Measurements from ENCODE around the gene SLAMF1. TPM values are rescaled to one million over a fixed set of nuclear protein-coding genes. Genes with fewer than 3 reads are reported as not detected.
"Not testable (repeated sequence)": the region's sequence is repeated elsewhere in the genome, so short reads cannot be mapped to it uniquely, and the experiment has no call there.

The SLAMF1 gene, protein sequence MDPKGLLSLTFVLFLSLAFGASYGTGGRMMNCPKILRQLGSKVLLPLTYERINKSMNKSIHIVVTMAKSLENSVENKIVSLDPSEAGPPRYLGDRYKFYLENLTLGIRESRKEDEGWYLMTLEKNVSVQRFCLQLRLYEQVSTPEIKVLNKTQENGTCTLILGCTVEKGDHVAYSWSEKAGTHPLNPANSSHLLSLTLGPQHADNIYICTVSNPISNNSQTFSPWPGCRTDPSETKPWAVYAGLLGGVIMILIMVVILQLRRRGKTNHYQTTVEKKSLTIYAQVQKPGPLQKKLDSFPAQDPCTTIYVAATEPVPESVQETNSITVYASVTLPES
- total RNA-seq: 0.20 TPM

DNA sequence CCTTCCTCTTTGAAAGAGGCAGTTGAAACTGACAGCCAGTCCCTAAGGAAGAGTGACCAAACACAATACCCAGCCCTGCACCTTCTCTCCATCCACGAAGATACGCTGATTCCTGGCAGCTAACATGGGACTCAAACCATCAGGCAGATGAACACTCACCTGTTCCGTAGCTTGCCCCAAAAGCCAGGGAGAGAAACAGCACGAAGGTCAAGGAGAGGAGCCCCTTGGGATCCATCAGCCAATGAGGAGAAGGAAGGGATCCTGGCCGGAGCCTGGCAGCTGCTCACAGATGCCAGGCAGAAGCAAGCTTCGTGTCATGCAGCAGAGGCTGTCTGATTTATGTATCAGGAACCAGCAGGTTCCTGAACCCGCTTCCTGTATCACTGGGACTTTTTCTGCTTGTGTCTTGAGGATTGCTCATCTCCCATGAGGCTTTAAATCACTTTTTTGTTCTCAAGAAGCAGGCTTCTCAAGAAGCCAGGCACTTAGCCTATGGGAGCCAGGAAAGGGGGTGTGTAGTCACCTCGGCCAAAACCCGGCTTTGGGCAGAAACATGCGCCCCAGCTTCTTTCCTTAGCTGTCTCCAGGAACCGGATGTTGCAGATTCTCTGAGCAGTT is at the start of gene SLAMF1:
Gene SLAMF1, minus strand, starts transcription at position 334 of the 618 bp plus-strand sequence. Its CDS starts 99 bp downstream, at position 235.
- no peak for DNase-seq

DNA sequence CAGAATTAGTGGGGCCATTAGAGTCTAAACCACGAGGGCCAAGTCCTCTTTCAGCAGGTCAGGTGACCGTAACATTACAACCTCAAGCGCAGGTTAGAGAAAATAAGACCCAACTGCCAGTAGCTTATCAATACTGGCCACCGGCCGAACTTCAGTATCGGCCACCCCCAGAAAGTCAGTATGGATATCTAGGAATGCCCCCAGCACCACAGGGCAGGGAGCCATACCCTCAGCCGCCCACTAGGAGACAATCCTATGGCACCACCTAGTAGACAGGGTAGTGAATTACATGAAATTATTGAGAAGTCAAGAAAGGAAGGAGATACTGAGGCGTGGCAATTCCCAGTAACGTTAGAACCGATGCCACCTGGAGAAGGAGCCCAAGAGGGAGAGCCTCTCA is 45.5 kb upstream of the SLAMF1 start:
- not testable (repeated sequence) for DNase-seq

DNA sequence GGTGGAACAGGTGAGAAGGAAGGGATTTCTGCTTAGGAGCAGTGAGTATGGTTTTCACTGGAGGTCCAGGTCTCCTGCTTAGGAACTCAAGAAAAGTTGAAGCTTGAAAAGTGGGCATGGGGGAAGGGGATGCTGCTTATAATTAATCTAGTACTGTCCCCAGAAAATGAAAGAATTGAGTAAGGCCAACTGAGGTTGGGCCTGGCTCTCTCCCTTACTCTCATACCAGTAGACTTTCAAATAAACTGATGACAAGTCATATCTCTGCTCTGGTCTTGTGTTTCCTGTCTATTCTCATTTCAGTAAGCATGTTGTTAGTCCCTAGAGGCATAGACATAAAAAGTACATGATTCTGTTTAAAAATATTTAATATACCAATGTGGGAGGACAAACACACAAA is 38.4 kb upstream of the SLAMF1 start:
- DNase-seq: no peak

DNA sequence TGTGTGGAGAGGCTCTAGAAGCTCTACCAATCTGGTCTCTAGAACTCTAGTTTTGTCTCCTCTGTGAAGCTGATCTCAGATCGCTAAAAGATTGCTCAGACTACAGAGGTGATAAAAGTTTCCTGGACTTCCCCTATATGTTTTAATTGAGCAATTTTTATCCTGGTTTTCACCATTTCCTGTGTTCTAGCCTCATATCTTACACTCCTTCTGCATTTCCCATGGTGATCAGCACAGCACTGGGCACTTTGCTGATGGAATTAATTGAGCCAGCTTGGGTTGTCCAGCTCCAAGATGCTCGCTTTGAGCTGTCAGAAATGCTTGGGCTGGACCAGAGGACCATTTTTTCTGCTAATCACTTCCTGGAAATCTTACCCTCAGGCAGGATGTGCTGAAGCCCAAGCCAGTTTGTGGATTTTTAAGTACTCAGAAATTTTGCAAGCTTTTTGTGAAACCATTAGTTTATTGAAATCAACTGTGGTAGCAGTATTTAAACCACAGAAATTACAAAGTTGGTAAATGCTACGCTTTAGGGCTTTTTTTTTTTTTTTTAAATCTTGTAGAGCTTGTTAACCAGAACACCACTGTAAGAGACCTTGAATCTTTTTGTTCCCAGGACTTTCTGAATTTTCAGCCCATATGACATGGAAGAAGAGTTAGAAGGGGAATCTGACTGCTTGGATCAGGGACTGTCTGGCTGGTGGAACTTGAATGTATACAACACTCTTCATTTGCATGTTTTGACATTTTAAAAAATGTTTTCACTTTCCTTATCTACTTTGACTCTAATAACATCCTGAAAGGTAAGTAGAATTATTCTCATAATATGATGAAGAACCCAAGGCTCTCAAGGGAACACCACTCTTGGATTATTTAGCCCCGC is 36.4 kb upstream of the SLAMF1 start:
- DNase-seq: no peak

DNA sequence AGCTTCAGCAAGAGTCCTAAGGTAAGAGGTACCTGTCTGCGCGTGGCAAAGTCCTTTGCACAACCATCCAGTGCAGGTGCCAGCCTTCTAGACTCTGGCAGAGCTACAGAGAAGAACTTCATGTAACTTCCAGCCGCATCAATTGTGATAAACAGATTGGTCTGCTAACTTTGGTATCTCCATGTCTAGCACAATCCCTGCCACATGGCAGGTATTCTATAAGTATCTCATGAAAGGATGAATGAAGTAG is 35.0 kb upstream of the SLAMF1 start:
- DNase-seq: no peak

DNA sequence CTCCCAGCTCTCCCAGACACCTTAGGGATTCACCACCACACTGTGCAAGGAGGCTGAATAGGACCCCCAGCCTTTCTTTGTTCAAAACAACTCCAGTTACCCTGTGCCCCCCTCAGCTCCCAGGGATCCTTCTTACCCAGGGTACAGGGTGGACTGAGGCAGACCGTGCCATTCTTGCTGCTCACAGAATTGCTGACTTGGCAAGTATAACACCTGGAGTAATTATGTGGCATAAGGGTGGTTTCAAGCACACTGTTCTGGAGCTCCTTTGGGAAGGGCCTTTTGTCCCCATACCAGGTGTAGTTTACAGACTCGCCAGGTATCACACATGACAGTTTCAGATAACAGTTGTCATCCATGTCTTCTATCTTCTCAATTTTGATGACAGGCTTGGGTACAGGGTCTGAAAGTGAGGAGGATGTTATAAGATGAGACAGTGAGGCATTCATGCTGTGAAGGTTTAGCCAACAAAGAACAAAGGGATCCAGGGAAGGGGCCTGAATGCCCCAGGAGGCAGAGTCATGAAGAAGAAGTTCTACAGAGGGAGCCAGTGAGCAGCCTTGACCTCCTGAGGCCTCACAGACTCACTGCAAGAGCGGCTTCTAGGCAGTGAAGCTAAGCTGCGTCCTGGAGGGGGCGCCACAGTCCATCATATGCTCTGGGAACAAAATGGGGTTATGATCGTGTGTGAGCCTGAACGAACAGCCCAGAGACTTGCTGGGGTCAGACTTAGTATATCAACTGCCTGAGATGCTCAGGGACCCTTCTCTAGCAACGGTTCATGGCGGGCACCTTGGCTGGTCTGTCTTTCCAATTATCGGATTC is 34.4 kb upstream of the SLAMF1 start:
- peak; percentile 2 for DNase-seq

DNA sequence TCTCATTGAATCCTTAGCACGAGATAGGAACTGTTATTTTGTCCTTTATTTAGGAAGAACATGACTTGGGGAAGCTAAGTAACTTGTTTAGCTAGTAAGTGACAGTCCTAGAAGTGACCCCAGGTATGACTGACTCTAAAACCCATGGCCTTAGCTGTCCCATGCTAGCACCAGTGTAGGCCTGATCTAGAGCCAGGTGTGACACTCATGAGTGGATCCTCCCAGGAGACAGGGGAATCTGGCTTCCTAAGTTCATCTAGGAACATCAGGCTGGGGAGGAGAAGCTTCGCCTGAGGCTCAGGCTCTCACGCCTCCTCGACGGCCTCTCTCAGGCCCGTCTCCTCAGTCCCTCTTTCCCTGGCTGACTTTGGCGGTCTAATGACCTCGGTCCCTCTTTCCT is 33.6 kb upstream of the SLAMF1 start:
- no peak for DNase-seq

DNA sequence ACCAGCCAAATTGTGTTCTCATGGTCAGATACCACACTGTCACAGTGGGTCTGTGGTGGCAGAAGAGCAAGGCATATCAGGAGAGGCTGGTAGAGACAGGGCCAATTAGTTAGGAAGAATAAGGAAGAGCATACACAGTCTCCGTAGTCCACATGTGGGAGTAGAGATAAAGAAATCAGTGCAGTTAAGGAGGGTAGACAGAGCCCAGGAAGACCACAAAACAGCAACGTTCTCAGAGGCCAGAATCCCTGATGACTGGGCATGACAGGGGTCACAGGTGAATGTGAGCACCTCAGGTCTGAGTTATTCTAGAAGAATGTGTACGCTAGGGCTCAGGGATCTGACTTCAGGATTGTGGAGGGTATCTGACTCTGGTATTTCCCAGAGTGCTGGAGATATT is 33.0 kb upstream of the SLAMF1 start:
- no peak for DNase-seq

DNA sequence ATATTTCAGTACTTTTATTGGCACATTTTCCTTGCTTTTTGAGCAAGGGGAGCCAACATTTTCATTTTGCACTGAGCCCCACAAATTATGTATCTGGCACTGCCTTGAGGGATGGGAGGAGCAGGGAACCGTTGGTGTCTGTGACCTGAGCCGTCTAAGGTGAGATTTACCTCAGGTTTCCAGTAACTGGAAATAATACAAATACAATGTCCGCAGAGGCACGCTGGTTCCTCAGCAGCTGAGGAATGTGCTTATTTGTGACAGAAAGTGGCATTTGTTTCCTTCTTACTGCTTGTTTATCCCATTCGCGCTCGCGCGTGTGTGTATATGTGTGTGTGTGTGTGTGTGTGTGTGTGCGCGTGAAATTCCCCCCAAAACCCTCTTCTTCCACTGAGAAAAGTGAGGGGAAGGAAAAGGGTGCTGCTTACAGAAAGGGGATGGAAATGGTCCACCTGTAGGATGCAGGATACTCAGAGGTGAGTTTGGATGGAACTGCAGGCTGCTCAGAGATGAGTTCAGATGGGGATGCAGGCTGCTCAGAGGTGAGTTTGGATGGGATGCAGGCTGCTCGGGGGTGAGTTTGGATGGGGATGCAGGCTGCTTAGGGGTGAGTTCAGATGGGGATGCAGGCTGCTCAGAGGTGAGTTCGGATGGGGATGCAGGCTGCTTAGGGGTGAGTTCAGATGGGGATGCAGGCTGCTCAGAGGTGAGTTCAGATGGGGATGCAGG is 30.2 kb upstream of the SLAMF1 start:
- DNase-seq: no peak

DNA sequence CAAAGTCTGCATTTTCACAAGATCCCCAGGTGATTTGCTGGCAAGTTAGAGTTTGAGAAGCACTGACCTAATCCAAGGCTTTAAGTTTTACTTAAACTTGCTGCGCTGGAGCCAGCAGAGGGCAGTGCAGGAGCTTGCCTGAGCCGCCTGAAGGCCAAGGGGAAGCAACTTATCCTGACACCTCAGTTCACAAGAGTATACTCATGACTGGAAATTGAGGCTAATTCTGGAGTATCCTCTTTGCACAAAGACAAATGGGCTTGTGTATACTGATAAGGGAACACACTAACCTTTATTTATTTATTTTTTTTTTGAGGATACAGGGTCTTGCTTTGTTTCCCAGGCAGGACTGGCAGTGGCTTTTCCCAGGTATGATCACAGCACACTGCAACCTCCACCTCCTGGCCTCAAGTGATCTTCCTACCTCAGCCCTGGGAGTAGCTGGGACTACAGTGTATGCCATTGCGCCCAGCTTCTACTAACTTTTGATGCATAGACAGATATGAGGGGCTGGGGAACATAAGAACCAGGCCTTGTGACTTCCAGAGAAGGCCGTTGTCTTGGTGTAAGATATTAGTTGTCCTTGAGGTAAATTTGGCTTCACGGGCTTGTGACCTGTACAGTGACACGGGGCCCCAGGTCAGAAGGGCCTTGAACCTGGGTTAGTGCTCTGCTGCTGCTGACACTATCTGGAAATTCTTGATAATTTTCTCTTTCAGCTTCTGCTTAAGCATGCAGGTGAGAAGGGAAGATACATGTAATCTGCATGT is 29.0 kb upstream of the SLAMF1 start:
- DNase-seq: no peak

DNA sequence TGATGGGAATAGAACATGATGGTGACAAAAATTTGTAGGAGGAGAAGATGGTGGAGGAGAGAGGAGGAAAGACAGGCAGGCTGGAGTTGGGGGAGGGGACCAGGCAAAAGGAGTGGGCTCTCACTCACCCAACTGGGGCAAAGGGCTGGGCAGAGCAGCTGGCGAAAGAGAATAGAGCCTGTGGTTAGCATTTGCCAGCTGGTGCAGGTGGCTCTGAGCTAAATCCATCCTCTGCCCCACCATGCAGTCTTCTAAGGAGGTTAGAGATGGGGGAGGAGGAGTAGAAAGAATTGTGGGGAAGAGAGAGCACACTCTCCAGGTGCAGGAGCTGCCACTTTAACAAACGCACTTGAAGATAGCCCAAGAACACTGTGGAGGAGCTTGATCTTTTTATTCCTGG is 27.6 kb upstream of the SLAMF1 start:
- no peak for DNase-seq

DNA sequence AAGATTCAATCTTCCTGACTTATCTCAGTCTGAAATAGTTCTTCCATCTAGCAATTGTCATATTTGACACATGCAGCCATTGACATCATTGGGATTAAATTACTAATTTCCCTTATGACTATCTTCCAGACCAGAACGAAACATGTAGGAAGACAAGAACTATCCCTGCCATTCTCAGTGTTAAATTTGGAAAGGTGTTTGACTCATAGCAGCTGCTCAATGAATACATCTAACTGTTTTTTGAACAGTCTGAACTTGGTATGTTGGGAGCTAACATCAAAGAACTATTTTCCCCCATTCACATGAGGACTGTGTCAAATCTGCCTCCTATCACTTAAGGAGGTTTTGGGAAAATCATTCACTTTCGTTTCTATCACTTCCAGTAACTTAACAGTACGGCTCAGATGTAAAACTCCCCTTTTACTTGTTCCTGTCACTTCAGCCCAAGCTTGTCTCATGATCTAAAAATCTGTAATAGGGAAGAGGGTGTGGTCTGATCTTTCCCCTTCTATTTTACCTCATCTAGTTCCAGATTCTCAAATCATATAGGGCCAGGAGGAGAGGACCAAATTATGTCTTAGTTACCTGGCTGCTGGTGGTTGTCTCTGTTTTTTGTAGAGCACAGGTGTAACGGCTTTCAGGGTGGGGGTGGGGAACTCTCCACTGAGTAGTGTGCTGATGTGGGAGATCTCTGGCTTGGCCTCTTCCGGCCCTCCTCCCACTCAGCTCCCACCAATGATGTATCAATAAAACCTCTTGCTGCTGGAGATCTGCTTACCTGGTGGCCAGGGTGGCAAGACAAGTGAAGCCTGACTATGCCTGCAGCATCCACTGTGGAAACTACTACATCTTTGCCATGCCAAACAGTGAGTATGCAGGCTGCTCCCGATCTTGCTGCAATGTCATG is 26.2 kb upstream of the SLAMF1 start:
- DNase-seq: no peak

DNA sequence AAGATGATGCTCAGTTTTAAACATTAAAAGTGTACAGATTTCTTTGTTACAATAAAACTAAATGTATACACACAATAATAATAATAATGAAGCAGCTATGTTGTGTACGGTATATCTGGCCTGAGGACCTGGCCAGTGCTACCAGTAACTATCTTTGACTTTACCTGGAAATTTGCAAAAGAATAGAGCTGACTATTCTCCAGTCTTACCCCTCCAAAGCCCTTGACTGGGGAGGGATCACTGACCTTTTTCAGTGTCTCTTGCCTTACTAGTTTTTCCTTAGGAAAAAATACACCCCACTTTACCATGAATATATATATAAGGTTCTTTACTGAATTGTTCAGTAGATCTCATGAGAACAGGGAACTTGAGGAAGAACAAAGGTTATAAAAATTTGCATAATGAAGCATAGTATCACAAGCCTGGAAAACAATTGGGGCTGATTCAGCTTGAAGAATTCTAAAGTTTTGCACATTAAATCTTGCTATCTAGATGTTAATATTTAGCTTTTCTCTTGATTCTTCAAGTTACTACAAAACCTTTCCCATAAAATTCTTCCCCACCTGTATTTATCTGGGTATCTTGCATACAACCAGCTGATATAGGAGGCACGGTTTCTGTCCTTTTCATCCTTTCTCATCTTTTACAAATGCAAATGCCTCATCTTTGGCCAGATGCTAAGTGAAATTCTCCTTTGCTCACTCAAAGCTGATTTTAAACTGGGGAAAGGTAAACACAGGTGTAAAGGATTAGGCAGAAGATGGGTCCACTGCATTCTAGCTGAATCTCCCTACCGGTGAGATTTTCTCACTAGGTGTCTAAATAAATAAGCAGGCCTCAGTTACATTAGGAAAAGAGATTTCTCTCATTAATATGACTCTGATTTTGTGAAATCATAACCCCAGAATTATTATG is 25.0 kb upstream of the SLAMF1 start:
- no peak for DNase-seq

DNA sequence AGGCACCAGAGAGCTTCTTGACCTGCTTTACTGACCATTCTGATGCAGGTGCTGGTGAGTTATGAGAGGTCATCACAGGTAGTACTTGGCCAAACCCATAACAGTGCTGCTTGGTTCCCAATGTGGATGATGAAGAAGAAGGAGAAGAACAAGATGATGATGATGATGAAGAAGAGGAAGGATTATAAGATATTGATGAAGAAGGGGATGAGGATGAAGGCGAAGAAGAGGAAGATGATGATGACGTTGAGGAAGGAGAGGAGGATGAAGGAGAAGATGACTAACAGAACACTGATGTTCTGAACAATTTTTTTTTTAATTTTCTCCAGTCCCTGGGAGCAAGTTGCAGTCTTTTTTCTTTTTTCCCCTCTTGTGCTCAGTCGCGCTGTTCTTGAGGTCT is 23.9 kb upstream of the SLAMF1 start:
- DNase-seq: no peak

DNA sequence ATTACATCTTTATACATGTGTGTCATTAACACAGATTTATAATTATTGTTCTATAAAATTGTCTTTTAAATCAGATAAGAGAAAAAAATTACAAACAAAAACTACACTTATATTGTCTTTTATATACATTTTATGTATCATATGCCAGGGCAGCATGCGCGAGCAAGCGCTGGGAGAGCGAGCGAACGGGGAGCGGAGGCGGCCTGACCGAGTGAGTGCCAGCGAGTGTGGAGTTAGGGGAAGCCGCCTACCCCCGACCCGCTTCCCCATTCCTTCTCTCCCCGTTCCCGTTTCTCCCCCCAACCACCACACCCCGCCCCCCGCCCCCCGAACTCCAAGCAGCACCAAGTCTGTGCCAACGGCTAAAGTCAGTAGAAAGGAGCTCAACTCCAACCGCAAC is 23.0 kb upstream of the SLAMF1 start:
- DNase-seq: no peak

DNA sequence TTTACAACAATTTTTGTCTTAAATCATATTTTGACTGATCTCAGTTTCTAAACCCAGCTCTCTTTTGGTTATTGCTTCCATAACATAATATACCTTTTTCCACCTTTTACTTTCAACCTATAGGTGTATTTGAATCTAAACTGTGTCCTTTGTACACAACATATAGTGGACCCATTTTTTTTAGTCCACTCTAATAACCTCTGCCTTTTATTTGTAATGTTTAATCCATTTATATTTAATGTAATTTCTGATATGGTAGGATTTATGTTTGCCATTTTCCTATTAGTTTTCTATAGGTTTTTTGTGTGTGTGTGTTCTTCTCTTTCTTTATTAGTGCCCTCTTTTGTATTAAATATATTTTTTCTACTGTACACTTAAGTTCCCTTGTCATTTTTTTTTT is 22.4 kb upstream of the SLAMF1 start:
- no peak for DNase-seq

DNA sequence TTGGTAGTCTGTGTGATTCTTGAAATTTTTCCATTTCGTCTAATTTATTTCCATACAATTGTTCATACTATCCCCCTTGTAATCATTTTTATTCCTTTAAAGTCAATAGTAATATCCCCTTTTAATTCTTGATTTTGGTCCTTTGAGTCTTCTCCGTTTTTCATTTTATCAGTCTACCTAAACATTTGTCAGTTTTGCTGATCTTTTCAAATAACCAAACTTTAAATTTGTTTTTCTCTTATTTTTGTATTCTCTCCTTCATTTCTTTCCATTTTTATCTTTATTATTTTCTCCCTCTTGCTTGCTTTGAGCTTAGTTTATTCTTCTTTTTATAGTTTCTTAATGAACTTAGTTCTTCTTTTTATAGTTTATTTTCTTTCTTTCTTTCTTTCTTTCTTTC is 21.1 kb upstream of the SLAMF1 start:
- DNase-seq: no peak

DNA sequence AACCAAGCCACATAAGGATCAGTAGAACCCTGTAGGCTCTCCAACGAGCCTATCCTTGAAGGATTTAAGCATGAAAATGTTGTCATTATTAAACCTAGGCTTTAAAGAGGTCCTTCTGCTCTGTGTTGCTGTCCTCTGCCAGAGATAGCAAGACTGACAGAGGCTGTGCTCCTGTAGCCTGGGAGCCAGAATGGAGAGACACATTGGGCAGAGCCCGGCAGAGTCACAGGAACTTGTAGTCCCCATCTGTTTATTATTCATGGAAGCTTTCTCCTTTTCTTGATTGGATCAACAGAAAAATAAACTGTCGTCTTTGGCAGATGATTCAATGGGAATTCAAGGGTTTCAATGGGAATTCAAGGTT is 19.2 kb upstream of the SLAMF1 start:
- no peak for DNase-seq
